MCF 10A (cell line): Measurements from ENCODE around the gene INHBC. TPM values are rescaled to one million over a fixed set of nuclear protein-coding genes. Genes with fewer than 3 reads are reported as not detected.

Experiments
- BruUV-seq: library from RNA; stranded (reverse); fragments of 400-500 nt; replicated peaks from 2 replicates; lab custom pipeline; 2021; lab: Mats Ljungman, UMichigan
- CTCF ChIA-PET: fragments of 300-600 bp; sonication (Branson Sonifier 250); formaldehyde crosslinking; extraction: SDS; loops from one replicate; lab custom pipeline; 2021; ENCODE audit warnings: antibody characterized with exemption, inconsistent platforms; lab: Yijun Ruan, JAX
- POLR2A ChIA-PET: fragments of 300-600, 350-650 bp; sonication (Branson Sonifier 250); formaldehyde crosslinking; extraction: SDS; loops from one replicate; lab custom pipeline; 2020; ENCODE audit warnings: antibody characterized with exemption, inconsistent platforms; lab: Yijun Ruan, JAX
- DNase-seq: peaks from one replicate; pipeline ENCODE4 v3.0.0-alpha.2; 2018; ENCODE audit not compliant: unreplicated experiment
- H3K27ac Mint-ChIP-seq: one replicate; pipeline ENCODE4 v1.8.0; 2022; ENCODE audit warnings: mild to moderate bottlenecking, low read depth, mixed read lengths; ENCODE audit not compliant: unreplicated experiment
- H3K27me3 Mint-ChIP-seq: one replicate; pipeline ENCODE4 v1.8.0; 2022; ENCODE audit warnings: mixed read lengths; ENCODE audit not compliant: insufficient read depth, unreplicated experiment
- H3K36me3 Mint-ChIP-seq: one replicate; pipeline ENCODE4 v1.8.0; 2022; ENCODE audit warnings: mild to moderate bottlenecking, moderate library complexity, mixed read lengths; ENCODE audit not compliant: insufficient read depth, unreplicated experiment
- H3K4me1 Mint-ChIP-seq: one replicate; pipeline ENCODE4 v1.8.0; 2022; ENCODE audit warnings: mixed read lengths; ENCODE audit not compliant: insufficient read depth, unreplicated experiment
- H3K4me3 Mint-ChIP-seq: one replicate; pipeline ENCODE4 v1.8.0; 2022; ENCODE audit warnings: mild to moderate bottlenecking, moderate library complexity, mixed read lengths; ENCODE audit not compliant: unreplicated experiment
- H3K9me3 Mint-ChIP-seq: one replicate; pipeline ENCODE4 v1.8.0; 2022; ENCODE audit warnings: mixed read lengths; ENCODE audit not compliant: unreplicated experiment
- intact Hi-C: fragments of 100-400 bp; cut with micrococcal nuclease; formaldehyde crosslinking; loops from 2 replicates; pipeline ENCODE4 v1.14.1; 2022
- total RNA-seq: library from RNA; stranded (reverse); gene quantifications from 2 replicates; pipeline ENCODE4 v1.2.3, GENCODE V29; 2022
- TF ChIP-seq, protein P1 (sequence below): fragments of 200-600 bp; IDR thresholded peaks from one replicate; pipeline ENCODE4 v1.8.0; 2022; ENCODE audit warnings: antibody characterized with exemption, mild to moderate bottlenecking; ENCODE audit not compliant: unreplicated experiment

The INHBC gene
- total RNA-seq, 1 experiment from 2014 or later = not detected

DNA sequence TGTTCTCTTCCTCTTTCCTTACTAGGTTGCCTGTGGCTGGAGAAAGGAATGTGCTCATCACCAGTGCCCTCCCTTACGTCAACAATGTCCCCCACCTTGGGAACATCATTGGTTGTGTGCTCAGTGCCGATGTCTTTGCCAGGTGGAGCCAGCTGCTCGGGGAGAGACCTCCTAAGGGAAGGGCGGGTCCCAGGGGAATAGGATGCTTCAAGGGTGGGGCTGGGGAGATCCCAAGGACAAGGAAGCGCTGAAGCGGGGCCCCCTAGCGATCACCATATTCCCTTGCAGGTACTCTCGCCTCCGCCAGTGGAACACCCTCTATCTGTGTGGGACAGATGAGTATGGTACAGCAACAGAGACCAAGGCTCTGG lies 63.5 kb downstream of the INHBC start:
- H3K4me1 Mint-ChIP-seq = no peaks in the 10 kb centered on the region
- CTCF ChIA-PET = interaction anchor here (0.6 kb wide), 1 partner anchor 1197 kb away, joined by 3 read pairs; no protein-coding TSS in a partner anchor
- H3K27me3 Mint-ChIP-seq = no peaks in the 10 kb centered on the region
- H3K4me3 Mint-ChIP-seq = no peak overlapping the region
- intact Hi-C loops = no loop called here
- peaks cover 96% of the 10 kb centered on the region for H3K36me3 Mint-ChIP-seq
- H3K9me3 Mint-ChIP-seq = peaks cover 8% of the 10 kb centered on the region
- no TSS peak for BruUV-seq
- no peak overlapping the region for H3K27ac Mint-ChIP-seq
- POLR2A ChIA-PET = no interaction called here
- TF ChIP-seq, protein P1, sequence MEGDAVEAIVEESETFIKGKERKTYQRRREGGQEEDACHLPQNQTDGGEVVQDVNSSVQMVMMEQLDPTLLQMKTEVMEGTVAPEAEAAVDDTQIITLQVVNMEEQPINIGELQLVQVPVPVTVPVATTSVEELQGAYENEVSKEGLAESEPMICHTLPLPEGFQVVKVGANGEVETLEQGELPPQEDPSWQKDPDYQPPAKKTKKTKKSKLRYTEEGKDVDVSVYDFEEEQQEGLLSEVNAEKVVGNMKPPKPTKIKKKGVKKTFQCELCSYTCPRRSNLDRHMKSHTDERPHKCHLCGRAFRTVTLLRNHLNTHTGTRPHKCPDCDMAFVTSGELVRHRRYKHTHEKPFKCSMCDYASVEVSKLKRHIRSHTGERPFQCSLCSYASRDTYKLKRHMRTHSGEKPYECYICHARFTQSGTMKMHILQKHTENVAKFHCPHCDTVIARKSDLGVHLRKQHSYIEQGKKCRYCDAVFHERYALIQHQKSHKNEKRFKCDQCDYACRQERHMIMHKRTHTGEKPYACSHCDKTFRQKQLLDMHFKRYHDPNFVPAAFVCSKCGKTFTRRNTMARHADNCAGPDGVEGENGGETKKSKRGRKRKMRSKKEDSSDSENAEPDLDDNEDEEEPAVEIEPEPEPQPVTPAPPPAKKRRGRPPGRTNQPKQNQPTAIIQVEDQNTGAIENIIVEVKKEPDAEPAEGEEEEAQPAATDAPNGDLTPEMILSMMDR = no peak
- DNase-seq = no peak

DNA sequence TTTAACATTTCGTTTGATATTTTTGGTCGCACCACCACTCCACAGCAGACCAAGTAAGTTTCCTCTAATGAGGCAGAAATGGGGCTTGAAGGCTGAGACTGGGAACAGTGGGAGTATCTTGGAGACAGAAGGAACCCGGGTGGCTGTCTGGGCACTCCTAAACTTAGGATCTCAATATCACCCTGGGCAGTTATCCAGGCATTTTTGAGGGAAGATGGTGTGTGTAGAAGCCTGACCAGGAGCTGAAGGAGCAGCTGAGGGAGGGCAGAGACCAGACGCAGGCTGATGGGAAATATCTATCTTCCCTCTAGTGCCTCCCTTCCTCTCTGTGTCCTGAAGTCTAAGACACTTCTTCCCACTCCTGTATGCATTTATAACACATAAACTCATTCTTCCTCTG lies 64.0 kb downstream of the INHBC start:
- H3K4me1 Mint-ChIP-seq = no peaks in the 10 kb centered on the region
- no peak for DNase-seq
- CTCF ChIA-PET = interaction anchor here (0.6 kb wide), 2 partner anchors 124 to 1197 kb away, joined by 3 read pairs; no protein-coding TSS in a partner anchor
- intact Hi-C loops = no loop called here
- no peak overlapping the region for H3K4me3 Mint-ChIP-seq
- H3K27ac Mint-ChIP-seq = no peak overlapping the region
- BruUV-seq = no TSS peak
- TF ChIP-seq, protein P1 = no peak
- POLR2A ChIA-PET = no interaction called here
- peaks cover 99% of the 10 kb centered on the region for H3K36me3 Mint-ChIP-seq
- H3K27me3 Mint-ChIP-seq = no peaks in the 10 kb centered on the region
- peaks cover 8% of the 10 kb centered on the region for H3K9me3 Mint-ChIP-seq

DNA sequence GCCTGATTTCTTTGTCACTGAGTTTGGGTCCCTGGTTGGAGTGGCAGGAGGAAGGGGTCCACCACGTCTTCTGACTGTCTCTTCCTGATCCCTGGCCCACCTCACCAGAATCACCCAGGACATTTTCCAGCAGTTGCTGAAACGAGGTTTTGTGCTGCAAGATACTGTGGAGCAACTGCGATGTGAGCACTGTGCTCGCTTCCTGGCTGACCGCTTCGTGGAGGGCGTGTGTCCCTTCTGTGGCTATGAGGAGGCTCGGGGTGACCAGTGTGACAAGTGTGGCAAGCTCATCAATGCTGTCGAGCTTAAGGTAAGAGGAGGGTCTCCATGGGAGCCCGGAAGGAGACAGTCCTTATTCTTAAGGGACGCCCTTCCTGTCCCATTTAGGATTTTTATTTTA lies 65.6 kb downstream of the INHBC start:
- ChIA-PET POLR2A (interaction anchor here (0.6 kb wide), 1 partner anchor 91 kb away, joined by 3 read pairs; no protein-coding TSS in a partner anchor), CTCF (interaction anchor here (0.6 kb wide), 1 partner anchor 41 kb away, joined by 3 read pairs; no protein-coding TSS in a partner anchor)
- no TSS peak for BruUV-seq

More for the DNA sequence above, 65.6 kb downstream of the INHBC start:
- Mint-ChIP-seq H3K36me3 (peaks cover 100% of the 10 kb centered on the region), H3K27ac (no peak overlapping the region), H3K4me3 (no peak overlapping the region), H3K4me1 (no peaks in the 10 kb centered on the region), H3K27me3 (no peaks in the 10 kb centered on the region), H3K9me3 (peaks cover 8% of the 10 kb centered on the region)
- intact Hi-C loops = no loop called here
- DNase-seq = no peak
- TF ChIP-seq, protein P1 = no peak

Other genes with a start within 250 kb of the INHBC start
- 2.2 and 2.8 TPM in 2 replicates for gene NXPH4, start 218.0 kb upstream of the INHBC start, total RNA-seq
- 375 and 421 TPM in 2 replicates for gene SHMT2, start 205.1 kb upstream of the INHBC start, total RNA-seq
- gene STAC3, start 183.6 kb upstream of the INHBC start, total RNA-seq = 2.5 and 2.8 TPM in 2 replicates
- 53.9 and 64.8 TPM in 2 replicates for gene R3HDM2, start 3.7 kb upstream of the INHBC start, total RNA-seq
- gene INHBE, start 20.5 kb downstream of the INHBC start, total RNA-seq = 2.1 and 5.0 TPM in 2 replicates
- not detected in 2 replicates for gene GLI1, start 25.0 kb downstream of the INHBC start, total RNA-seq
- 0.69 and 1.1 TPM in 2 replicates for gene ARHGAP9, start 45.1 kb downstream of the INHBC start, total RNA-seq
- gene MARS1, start 53.3 kb downstream of the INHBC start, total RNA-seq = 714 and 762 TPM in 2 replicates
- gene DDIT3, start 85.7 kb downstream of the INHBC start, total RNA-seq = 156 and 168 TPM in 2 replicates
- gene MBD6, start 88.0 kb downstream of the INHBC start, total RNA-seq = 96.5 and 111 TPM in 2 replicates
- 149 and 188 TPM in 2 replicates for gene DCTN2, start 112.4 kb downstream of the INHBC start, total RNA-seq
- gene KIF5A, start 115.3 kb downstream of the INHBC start, total RNA-seq = 0.56 TPM in 2 replicates
- 32.0 and 38.0 TPM in 2 replicates for gene PIP4K2C, start 156.4 kb downstream of the INHBC start, total RNA-seq
- 1.7 and 2.0 TPM in 2 replicates for gene DTX3, start 170.0 kb downstream of the INHBC start, total RNA-seq
- gene ARHGEF25, start 176.7 kb downstream of the INHBC start, total RNA-seq = 0.37 and 0.83 TPM in 2 replicates
- 0.29 and 0.40 TPM in 2 replicates for gene B4GALNT1, start 198.4 kb downstream of the INHBC start, total RNA-seq